Activated CD4-positive, alpha-beta memory T cell treated with anti-CD3 and anti-CD28 coated beads, Interleukin-2, amount 10 ng/mL, durations not matched to agents 7 days and 5 days (primary cell): ENCODE results near the gene WFDC5. TPM values are rescaled to one million over a fixed set of nuclear protein-coding genes. Genes with fewer than 3 reads are reported as not detected.

Experiments
- CTCF ChIA-PET: fragments of 350-600 bp; sonication (Branson Sonifier 250); formaldehyde crosslinking; loops from one replicate; lab custom pipeline; 2021; ENCODE audit warnings: antibody characterized with exemption, inconsistent platforms; lab: Charles Lee
- POLR2A ChIA-PET: fragments of 350-600 bp; sonication (Branson Sonifier 250); formaldehyde crosslinking; loops from one replicate; lab custom pipeline; 2021; ENCODE audit warnings: antibody characterized with exemption; lab: Charles Lee
- DNase-seq: peaks from one replicate; pipeline ENCODE4 v3.0.0-alpha.2; 2020
- H3K27ac Mint-ChIP-seq: one replicate; pipeline ENCODE4 v1.8.0; 2021; ENCODE audit warnings: mild to moderate bottlenecking, mixed read lengths
- H3K27me3 Mint-ChIP-seq: one replicate; pipeline ENCODE4 v1.8.0; 2021; ENCODE audit warnings: mixed read lengths
- H3K36me3 Mint-ChIP-seq: one replicate; pipeline ENCODE4 v1.8.0; 2021; ENCODE audit warnings: low read depth, mixed read lengths
- H3K4me1 Mint-ChIP-seq: one replicate; pipeline ENCODE4 v1.8.0; 2021; ENCODE audit warnings: mixed read lengths
- H3K4me3 Mint-ChIP-seq: one replicate; pipeline ENCODE4 v1.8.0; 2021; ENCODE audit warnings: mild to moderate bottlenecking, mixed read lengths
- H3K9me3 Mint-ChIP-seq: one replicate; pipeline ENCODE4 v1.8.0; 2021; ENCODE audit warnings: mixed read lengths
- total RNA-seq, 2 experiments: library from RNA; stranded (reverse); gene quantifications; one replicate each; pipeline ENCODE4 v1.2.3, GENCODE V29; 2021

WFDC5 gene
- total RNA-seq, 2 experiments from 2014 or later: 0.63 to 0.73 TPM

DNA sequence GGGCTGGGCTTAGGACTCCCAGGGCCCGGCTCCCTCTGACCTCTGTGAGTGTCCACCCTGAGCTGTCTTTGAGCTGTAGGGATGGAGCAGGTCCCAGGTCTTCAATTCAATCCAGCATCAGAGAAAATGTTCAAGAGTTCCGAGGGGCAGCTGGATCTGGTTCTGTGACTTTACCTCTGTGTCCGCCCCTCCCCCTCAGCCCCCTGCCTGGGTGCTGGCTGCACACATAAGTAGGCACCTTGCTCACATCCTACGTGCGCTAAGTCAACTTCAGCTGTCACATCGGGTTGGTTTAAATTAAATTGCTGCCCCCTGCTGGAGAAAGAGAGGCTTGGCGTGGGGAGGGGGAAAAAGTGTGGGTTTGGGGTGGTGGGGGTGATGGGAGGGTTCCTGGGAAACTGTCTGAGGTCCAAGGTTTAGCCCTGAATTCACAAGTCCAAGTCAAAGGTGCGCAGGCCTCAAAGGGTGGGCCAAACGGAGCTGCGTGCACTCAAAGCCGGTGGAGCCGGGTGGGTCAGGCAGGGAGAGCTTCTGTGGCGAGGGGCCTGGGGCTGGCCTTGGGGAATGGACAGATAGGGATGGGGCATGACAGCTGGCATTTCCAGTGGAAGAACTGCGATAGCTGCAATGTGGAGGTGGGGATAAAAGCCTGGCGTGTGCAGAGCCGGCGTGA, 3.0 kb downstream of the WFDC5 start:
- H3K4me3 Mint-ChIP-seq: no peak overlapping the region
- H3K9me3 Mint-ChIP-seq: no peaks in the 10 kb centered on the region
- H3K36me3 Mint-ChIP-seq: no peaks in the 10 kb centered on the region
- ChIA-PET POLR2A (interaction anchor here (1.0 to 1.2 kb wide), 2 partner anchors 13 to 68 kb away, joined by 3 to 4 read pairs; no protein-coding TSS in a partner anchor), CTCF (interaction anchor here (0.6 to 5.1 kb wide), 16 partner anchors 8 to 182 kb away, joined by 3 to 44 read pairs (median 4); partner anchors contain the start of genes KCNS1 and WFDC12)
- H3K27ac Mint-ChIP-seq: no peak overlapping the region
- H3K27me3 Mint-ChIP-seq: peaks cover 9% of the 10 kb centered on the region
- peaks cover 4% of the 10 kb centered on the region for H3K4me1 Mint-ChIP-seq
- DNase-seq: no peak

GRCh38 chr20:45111285-45111684, 3.7 kb downstream of the WFDC5 start:
- CTCF ChIA-PET: interaction anchor here (0.6 to 5.1 kb wide), 14 partner anchors 7 to 183 kb away, joined by 3 to 44 read pairs (median 4); partner anchors contain the start of gene WFDC12
- no peak for DNase-seq
- POLR2A ChIA-PET: interaction anchor here (1.0 to 1.2 kb wide), 2 partner anchors 12 to 67 kb away, joined by 3 to 4 read pairs; no protein-coding TSS in a partner anchor
- Mint-ChIP-seq H3K4me3 (no peak overlapping the region), H3K27ac (no peak overlapping the region), H3K27me3 (peaks cover 11% of the 10 kb centered on the region), H3K36me3 (no peaks in the 10 kb centered on the region), H3K9me3 (no peaks in the 10 kb centered on the region), H3K4me1 (peaks cover 4% of the 10 kb centered on the region)

GRCh38 chr20:45110301-45110700, 4.7 kb downstream of the WFDC5 start:
- Mint-ChIP-seq H3K4me1 (peaks cover 2% of the 10 kb centered on the region), H3K27ac (no peak overlapping the region), H3K9me3 (no peaks in the 10 kb centered on the region), H3K36me3 (no peaks in the 10 kb centered on the region), H3K27me3 (peaks cover 13% of the 10 kb centered on the region), H3K4me3 (no peak overlapping the region)
- no peak for DNase-seq
- CTCF ChIA-PET: interaction anchor here (1.1 to 5.1 kb wide), 3 partner anchors 10 to 99 kb away, joined by 3 to 44 read pairs (median 3); no protein-coding TSS in a partner anchor
- POLR2A ChIA-PET: no interaction called here

- Mint-ChIP-seq H3K27me3 (peaks cover 13% of the 10 kb centered on the region), H3K9me3 (no peaks in the 10 kb centered on the region), H3K4me3 (no peak overlapping the region), H3K27ac (no peak overlapping the region), H3K36me3 (no peaks in the 10 kb centered on the region), H3K4me1 (peaks cover 2% of the 10 kb centered on the region)
- POLR2A ChIA-PET: no interaction called here
- CTCF ChIA-PET: interaction anchor here (1.0 to 5.1 kb wide), 3 partner anchors 10 to 15 kb away, joined by 3 to 44 read pairs (median 3); no protein-coding TSS in a partner anchor
- no peak for DNase-seq
Observed at GRCh38 chr20:45109634-45110033, 5.3 kb downstream of the WFDC5 start.

- DNase-seq: no peak
- ChIA-PET CTCF (interaction anchor here (5.1 kb wide), 1 partner anchor 9 kb away, joined by 31 read pairs; no protein-coding TSS in a partner anchor), POLR2A (no interaction called here)
- Mint-ChIP-seq H3K27me3 (peaks cover 26% of the 10 kb centered on the region), H3K4me3 (no peak overlapping the region), H3K4me1 (peaks cover 2% of the 10 kb centered on the region), H3K9me3 (no peaks in the 10 kb centered on the region), H3K36me3 (no peaks in the 10 kb centered on the region), H3K27ac (no peak overlapping the region)
Observed at GRCh38 chr20:45105317-45105716, 9.7 kb downstream of the WFDC5 start.

DNA sequence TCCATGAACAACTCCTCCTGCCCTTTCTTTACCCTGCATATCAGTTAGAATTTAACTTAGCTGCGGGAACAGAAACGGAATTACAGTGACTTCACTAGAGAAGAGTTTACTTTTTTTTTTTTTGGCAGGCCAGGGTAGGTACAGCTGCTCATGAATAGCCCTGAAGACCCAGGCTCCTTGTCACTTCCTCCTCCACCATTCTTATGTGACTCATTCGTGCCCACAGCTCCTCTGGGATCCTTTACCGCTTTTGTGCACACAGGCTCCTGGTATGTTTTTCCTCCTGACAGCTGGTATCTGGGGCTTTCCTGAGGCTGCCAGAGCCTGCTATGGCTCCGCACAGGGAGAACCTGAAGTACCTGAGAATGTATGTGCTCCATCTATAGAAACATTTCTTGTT, 10.2 kb downstream of the WFDC5 start:
- Mint-ChIP-seq H3K9me3 (no peaks in the 10 kb centered on the region), H3K36me3 (no peaks in the 10 kb centered on the region), H3K27me3 (peaks cover 32% of the 10 kb centered on the region), H3K27ac (no peak overlapping the region), H3K4me1 (peaks cover 2% of the 10 kb centered on the region), H3K4me3 (no peak overlapping the region)
- no peak for DNase-seq
- ChIA-PET POLR2A (no interaction called here), CTCF (interaction anchor here (1.1 to 5.1 kb wide), 2 partner anchors 8 to 189 kb away, joined by 3 to 31 read pairs; no protein-coding TSS in a partner anchor)

- Mint-ChIP-seq H3K9me3 (no peaks in the 10 kb centered on the region), H3K27me3 (peaks cover 45% of the 10 kb centered on the region), H3K27ac (no peak overlapping the region), H3K36me3 (no peaks in the 10 kb centered on the region), H3K4me3 (no peak overlapping the region), H3K4me1 (peaks cover 6% of the 10 kb centered on the region)
- no peak for DNase-seq
- ChIA-PET POLR2A (no interaction called here), CTCF (interaction anchor here (0.8 to 5.1 kb wide), 4 partner anchors 7 to 191 kb away, joined by 3 to 31 read pairs (median 4); no protein-coding TSS in a partner anchor)
Observed at GRCh38 chr20:45103072-45103471, 11.9 kb downstream of the WFDC5 start.

DNA sequence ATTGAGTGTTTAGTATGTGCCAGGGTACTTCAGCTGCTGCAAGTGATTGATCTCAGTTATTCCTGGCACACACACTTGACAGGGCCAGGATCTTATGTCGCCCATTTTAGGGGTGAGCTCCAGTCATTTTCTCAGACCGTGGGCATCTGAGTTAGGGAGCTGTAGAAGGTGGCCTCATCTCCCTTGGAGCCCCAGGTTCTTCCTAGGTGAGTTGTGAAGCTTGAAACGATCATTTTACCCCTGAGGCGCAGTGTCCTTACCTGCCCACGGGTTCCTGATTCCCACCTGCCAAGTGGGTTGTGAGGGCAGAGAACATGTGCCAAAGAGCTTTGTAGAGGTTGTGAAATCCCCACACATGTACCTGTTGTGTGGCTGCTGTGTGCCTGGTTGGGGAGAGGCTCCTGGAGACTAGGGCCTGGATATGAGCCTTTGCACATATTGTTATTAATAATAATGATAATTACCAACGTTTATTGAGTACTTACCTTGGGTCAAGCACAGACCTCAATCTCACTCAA, 13.6 kb downstream of the WFDC5 start:
- POLR2A ChIA-PET: no interaction called here

DNA sequence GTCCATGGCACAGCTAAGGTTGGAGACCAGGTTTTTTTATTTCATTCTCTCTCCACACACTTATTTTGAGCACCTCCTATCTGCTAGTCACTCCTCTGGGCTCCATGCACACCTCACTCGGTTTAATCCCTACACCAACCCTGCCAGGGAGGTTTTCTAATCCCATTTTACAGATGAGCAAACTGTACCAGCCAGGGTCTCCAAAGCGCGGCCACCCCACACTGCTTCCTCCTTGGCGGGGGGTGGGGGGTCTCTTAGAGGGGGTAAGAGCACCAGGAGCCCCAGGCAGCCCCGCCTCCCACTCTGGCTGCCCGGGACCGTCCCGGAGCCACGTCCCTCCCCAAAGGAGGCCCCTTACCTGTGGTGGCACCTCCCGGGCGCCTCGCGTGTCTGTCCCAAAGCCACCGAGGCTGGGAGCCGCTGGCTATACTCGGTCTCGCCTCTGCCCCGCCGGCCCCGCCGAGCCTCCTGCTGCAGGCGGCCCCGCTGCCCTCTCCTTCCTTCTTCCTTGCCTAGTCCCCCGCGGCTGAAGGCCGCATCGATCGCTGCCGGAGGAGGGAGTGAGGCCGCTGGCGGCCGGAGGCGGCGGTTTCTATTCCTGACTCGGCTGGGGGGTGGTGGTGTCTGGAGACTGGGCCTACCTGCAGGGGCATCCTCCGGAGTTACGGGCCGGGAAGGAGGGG, 14.3 kb downstream of the WFDC5 start, which contains the start of gene KCNS1:
Gene KCNS1 (minus strand): TSS at position 565 of the 683 bp plus-strand sequence. CDS start 1,891 bp downstream, outside the sequence.
- no peak for DNase-seq
- H3K27me3 Mint-ChIP-seq: peaks cover 52% of the 10 kb centered on the region
- H3K27ac Mint-ChIP-seq: no peak within 1 kb of the TSS
- CTCF ChIA-PET: interaction anchor here (0.8 to 1.5 kb wide), 4 partner anchors 9 to 336 kb away, joined by 3 to 7 read pairs (median 3); no protein-coding TSS in a partner anchor
- peaks cover 2% of the 10 kb centered on the region for H3K36me3 Mint-ChIP-seq
- H3K4me1 Mint-ChIP-seq: peaks cover 12% of the 10 kb centered on the region
- POLR2A ChIA-PET: no interaction called here
- no peak within 1 kb of the TSS for H3K4me3 Mint-ChIP-seq
- H3K9me3 Mint-ChIP-seq: no peaks in the 10 kb centered on the region

More for the DNA sequence above, 13.6 kb downstream of the WFDC5 start:
- CTCF ChIA-PET: interaction anchor here (0.8 to 1.4 kb wide), 2 partner anchors 11 to 335 kb away, joined by 3 read pairs; no protein-coding TSS in a partner anchor
- Mint-ChIP-seq H3K27me3 (peaks cover 54% of the 10 kb centered on the region), H3K4me1 (peaks cover 12% of the 10 kb centered on the region), H3K36me3 (peaks cover 2% of the 10 kb centered on the region), H3K27ac (no peak overlapping the region), H3K9me3 (no peaks in the 10 kb centered on the region), H3K4me3 (no peak overlapping the region)
- no peak for DNase-seq

- H3K4me3 Mint-ChIP-seq: no peak overlapping the region
- peaks cover 49% of the 10 kb centered on the region for H3K27me3 Mint-ChIP-seq
- peaks cover 2% of the 10 kb centered on the region for H3K36me3 Mint-ChIP-seq
- DNase-seq: peak; percentile 31
- ChIA-PET POLR2A (interaction anchor here (1.1 kb wide), 1 partner anchor 41 kb away, joined by 4 read pairs; no protein-coding TSS in a partner anchor), CTCF (interaction anchor here (0.7 to 7.6 kb wide), 5 partner anchors 7 to 194 kb away, joined by 3 to 75 read pairs (median 31); no protein-coding TSS in a partner anchor)
- H3K27ac Mint-ChIP-seq: no peak overlapping the region
- H3K4me1 Mint-ChIP-seq: peaks cover 12% of the 10 kb centered on the region
- H3K9me3 Mint-ChIP-seq: no peaks in the 10 kb centered on the region
Observed at GRCh38 chr20:45098103-45098773, 16.7 kb downstream of the WFDC5 start.

DNA sequence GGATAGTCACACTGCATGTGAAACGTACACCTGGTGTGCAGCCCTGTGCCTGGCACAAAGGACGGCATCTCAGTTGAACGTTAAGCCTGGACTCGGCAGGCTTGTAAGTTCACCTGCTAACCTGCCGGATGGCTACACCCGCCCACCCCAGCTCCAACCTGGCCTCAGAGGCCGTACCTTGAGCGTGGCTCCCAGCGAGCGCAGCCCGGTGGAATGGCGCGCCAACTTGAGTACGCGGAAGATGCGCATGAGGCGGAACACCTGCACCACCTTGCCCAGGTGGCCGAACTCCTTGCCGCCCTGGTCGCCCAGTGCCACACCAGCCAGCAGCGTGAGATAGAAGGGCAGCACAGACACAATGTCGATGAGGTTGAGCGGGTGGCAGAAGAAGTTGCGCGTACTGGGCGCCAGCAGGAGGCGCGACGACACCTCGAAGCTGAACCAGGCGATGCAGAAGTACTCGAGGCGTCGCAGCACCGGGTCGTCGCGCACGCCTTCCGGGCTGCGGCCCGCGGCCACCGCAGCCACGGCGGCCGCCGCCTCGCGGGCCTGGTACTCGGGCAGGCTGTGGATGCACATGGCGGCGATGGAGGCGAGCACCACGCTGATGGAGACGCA, 17.4 kb downstream of the WFDC5 start:
- peak overlapping the region; percentile 30 for H3K4me3 Mint-ChIP-seq
- peaks cover 46% of the 10 kb centered on the region for H3K27me3 Mint-ChIP-seq
- no peaks in the 10 kb centered on the region for H3K9me3 Mint-ChIP-seq
- no peak overlapping the region for H3K27ac Mint-ChIP-seq
- H3K36me3 Mint-ChIP-seq: peaks cover 2% of the 10 kb centered on the region
- ChIA-PET CTCF (interaction anchor here (0.7 to 7.6 kb wide), 11 partner anchors 8 to 194 kb away, joined by 3 to 75 read pairs (median 6); partner anchors contain the start of gene PABPC1L), POLR2A (interaction anchor here (0.5 to 1.3 kb wide), 3 partner anchors 16 to 54 kb away, joined by 3 to 4 read pairs (median 3); no protein-coding TSS in a partner anchor)
- peak; percentile 60 for DNase-seq
- H3K4me1 Mint-ChIP-seq: peaks cover 12% of the 10 kb centered on the region
